ENCODE measurements around the gene CTNNBIP1.

Gene CTNNBIP1

GRCh38 chr1:9823943-9824701, 85.9 kb downstream of the CTNNBIP1 start, which contains the start of gene CLSTN1:
Gene CLSTN1, minus strand, starts transcription at chr1:9823965. Its CDS starts 232 bp downstream, at chr1:9823733.
- H3K9me3 ChIP-seq (ENCODE audit: insufficient read depth, low read depth, low read length), result no peaks in the 10 kb centered on the region
- H3K27me3 ChIP-seq (ENCODE audit: insufficient read depth, low read length), result peaks cover 40% of the 10 kb centered on the region
- peak within 1 kb of the TSS; percentile 76 for H3K9ac ChIP-seq (ENCODE audit: low read depth, low read length)
- no peaks in the 10 kb centered on the region for H3K36me3 ChIP-seq (ENCODE audit: insufficient read depth, low read depth, low read length)
- H3K4me3 ChIP-seq (ENCODE audit: low read length), result peak within 1 kb of the TSS; percentile 75
- H3K4me1 ChIP-seq (ENCODE audit: insufficient read depth, low read length), result peaks cover 3% of the 10 kb centered on the region; the same call in 1 of the 2 replicates
- H3K27ac ChIP-seq (ENCODE audit: low read length), result no peak within 1 kb of the TSS

- Histone ChIP-seq H3K27ac (ENCODE audit: low read length) (no peak overlapping the region), H3K4me1 (ENCODE audit: insufficient read depth, low read length) (peaks cover 3% of the 10 kb centered on the region; the same call in 1 of the 2 replicates), H3K4me3 (ENCODE audit: low read length) (peak overlapping the region; percentile 75; the same call in 1 of the 2 replicates), H3K9ac (ENCODE audit: low read depth, low read length) (peak overlapping the region; percentile 76; the same call in 1 of the 2 replicates), H3K27me3 (ENCODE audit: insufficient read depth, low read length) (peaks cover 40% of the 10 kb centered on the region), H3K36me3 (ENCODE audit: insufficient read depth, low read depth, low read length) (no peaks in the 10 kb centered on the region), H3K9me3 (ENCODE audit: insufficient read depth, low read depth, low read length) (no peaks in the 10 kb centered on the region)
Measured at GRCh38 chr1:9823693-9823942, 86.5 kb downstream of the CTNNBIP1 start.

GRCh38 chr1:9822897-9823692, 87.0 kb downstream of the CTNNBIP1 start:
- H3K27ac ChIP-seq (ENCODE audit: low read length), result no peak overlapping the region
- H3K27me3 ChIP-seq (ENCODE audit: insufficient read depth, low read length), result peaks cover 40% of the 10 kb centered on the region
- H3K4me1 ChIP-seq (ENCODE audit: insufficient read depth, low read length), result peaks cover 3% of the 10 kb centered on the region; the same call in 1 of the 2 replicates
- H3K9me3 ChIP-seq (ENCODE audit: insufficient read depth, low read depth, low read length), result no peaks in the 10 kb centered on the region
- peak overlapping the region; percentile 76 for H3K9ac ChIP-seq (ENCODE audit: low read depth, low read length)
- peak overlapping the region; percentile 75 for H3K4me3 ChIP-seq (ENCODE audit: low read length)
- no peaks in the 10 kb centered on the region for H3K36me3 ChIP-seq (ENCODE audit: insufficient read depth, low read depth, low read length)

- Histone ChIP-seq H3K4me1 (ENCODE audit: insufficient read depth, low read length) (peaks cover 3% of the 10 kb centered on the region; the same call in 1 of the 2 replicates), H3K27ac (ENCODE audit: low read length) (no peak overlapping the region), H3K9me3 (ENCODE audit: insufficient read depth, low read depth, low read length) (no peaks in the 10 kb centered on the region), H3K36me3 (ENCODE audit: insufficient read depth, low read depth, low read length) (no peaks in the 10 kb centered on the region), H3K27me3 (ENCODE audit: insufficient read depth, low read length) (peaks cover 40% of the 10 kb centered on the region), H3K4me3 (ENCODE audit: low read length) (peak overlapping the region; percentile 75), H3K9ac (ENCODE audit: low read depth, low read length) (peak overlapping the region; percentile 76)
Measured at GRCh38 chr1:9822490-9822889, 87.6 kb downstream of the CTNNBIP1 start.

GRCh38 chr1:9821710-9822109, 88.4 kb downstream of the CTNNBIP1 start:
- H3K9ac ChIP-seq (ENCODE audit: low read depth, low read length), result peak overlapping the region; percentile 76; the same call in 1 of the 2 replicates
- no peaks in the 10 kb centered on the region for H3K9me3 ChIP-seq (ENCODE audit: insufficient read depth, low read depth, low read length)
- H3K36me3 ChIP-seq (ENCODE audit: insufficient read depth, low read depth, low read length), result no peaks in the 10 kb centered on the region
- H3K27me3 ChIP-seq (ENCODE audit: insufficient read depth, low read length), result peaks cover 39% of the 10 kb centered on the region
- H3K4me3 ChIP-seq (ENCODE audit: low read length), result peak overlapping the region; percentile 75; the same call in 1 of the 2 replicates
- peaks cover 3% of the 10 kb centered on the region; the same call in 1 of the 2 replicates for H3K4me1 ChIP-seq (ENCODE audit: insufficient read depth, low read length)
- H3K27ac ChIP-seq (ENCODE audit: low read length), result no peak overlapping the region

- Histone ChIP-seq H3K27ac (ENCODE audit: low read length) (no peak overlapping the region), H3K9ac (ENCODE audit: low read depth, low read length) (no peak overlapping the region), H3K27me3 (ENCODE audit: insufficient read depth, low read length) (peaks cover 28% of the 10 kb centered on the region), H3K9me3 (ENCODE audit: insufficient read depth, low read depth, low read length) (no peaks in the 10 kb centered on the region), H3K36me3 (ENCODE audit: insufficient read depth, low read depth, low read length) (no peaks in the 10 kb centered on the region), H3K4me3 (ENCODE audit: low read length) (no peak overlapping the region), H3K4me1 (ENCODE audit: insufficient read depth, low read length) (peaks cover 3% of the 10 kb centered on the region; the same call in 1 of the 2 replicates)
Measured at GRCh38 chr1:9820521-9820920, 89.5 kb downstream of the CTNNBIP1 start.

- Histone ChIP-seq H3K9ac (ENCODE audit: low read depth, low read length) (no peak overlapping the region), H3K9me3 (ENCODE audit: insufficient read depth, low read depth, low read length) (no peaks in the 10 kb centered on the region), H3K4me1 (ENCODE audit: insufficient read depth, low read length) (peaks cover 3% of the 10 kb centered on the region; the same call in 1 of the 2 replicates), H3K36me3 (ENCODE audit: insufficient read depth, low read depth, low read length) (no peaks in the 10 kb centered on the region), H3K27me3 (ENCODE audit: insufficient read depth, low read length) (peaks cover 11% of the 10 kb centered on the region; the same call in 1 of the 2 replicates), H3K27ac (ENCODE audit: low read length) (no peak overlapping the region), H3K4me3 (ENCODE audit: low read length) (no peak overlapping the region)
Measured at GRCh38 chr1:9817734-9818133, 92.3 kb downstream of the CTNNBIP1 start.

- no peak overlapping the region for H3K9ac ChIP-seq (ENCODE audit: low read depth, low read length)
- H3K27me3 ChIP-seq (ENCODE audit: insufficient read depth, low read length), result no peaks in the 10 kb centered on the region
- H3K9me3 ChIP-seq (ENCODE audit: insufficient read depth, low read depth, low read length), result no peaks in the 10 kb centered on the region
- no peak overlapping the region for H3K4me3 ChIP-seq (ENCODE audit: low read length)
- peaks cover 3% of the 10 kb centered on the region; the same call in 1 of the 2 replicates for H3K4me1 ChIP-seq (ENCODE audit: insufficient read depth, low read length)
- no peak overlapping the region for H3K27ac ChIP-seq (ENCODE audit: low read length)
- H3K36me3 ChIP-seq (ENCODE audit: insufficient read depth, low read depth, low read length), result no peaks in the 10 kb centered on the region
Measured at GRCh38 chr1:9816199-9816598, 93.9 kb downstream of the CTNNBIP1 start.

- Histone ChIP-seq H3K27me3 (ENCODE audit: insufficient read depth, low read length) (no peaks in the 10 kb centered on the region), H3K9me3 (ENCODE audit: insufficient read depth, low read depth, low read length) (no peaks in the 10 kb centered on the region), H3K4me1 (ENCODE audit: insufficient read depth, low read length) (no peaks in the 10 kb centered on the region; the same call in 1 of the 2 replicates), H3K36me3 (ENCODE audit: insufficient read depth, low read depth, low read length) (no peaks in the 10 kb centered on the region), H3K9ac (ENCODE audit: low read depth, low read length) (no peak overlapping the region), H3K27ac (ENCODE audit: low read length) (no peak overlapping the region), H3K4me3 (ENCODE audit: low read length) (no peak overlapping the region)
Measured at GRCh38 chr1:9815150-9815549, 94.9 kb downstream of the CTNNBIP1 start.

GRCh38 chr1:9814619-9815018, 95.5 kb downstream of the CTNNBIP1 start:
- no peak overlapping the region for H3K9ac ChIP-seq (ENCODE audit: low read depth, low read length)
- H3K4me3 ChIP-seq (ENCODE audit: low read length), result no peak overlapping the region
- H3K27ac ChIP-seq (ENCODE audit: low read length), result no peak overlapping the region
- H3K4me1 ChIP-seq (ENCODE audit: insufficient read depth, low read length), result no peaks in the 10 kb centered on the region; the same call in 1 of the 2 replicates
- H3K9me3 ChIP-seq (ENCODE audit: insufficient read depth, low read depth, low read length), result no peaks in the 10 kb centered on the region
- no peaks in the 10 kb centered on the region for H3K36me3 ChIP-seq (ENCODE audit: insufficient read depth, low read depth, low read length)
- H3K27me3 ChIP-seq (ENCODE audit: insufficient read depth, low read length), result no peaks in the 10 kb centered on the region

- Histone ChIP-seq H3K9me3 (ENCODE audit: insufficient read depth, low read depth, low read length) (no peaks in the 10 kb centered on the region), H3K36me3 (ENCODE audit: insufficient read depth, low read depth, low read length) (peaks cover 3% of the 10 kb centered on the region; the same call in 1 of the 2 replicates), H3K27ac (ENCODE audit: low read length) (no peak overlapping the region), H3K27me3 (ENCODE audit: insufficient read depth, low read length) (no peaks in the 10 kb centered on the region), H3K4me1 (ENCODE audit: insufficient read depth, low read length) (no peaks in the 10 kb centered on the region), H3K9ac (ENCODE audit: low read depth, low read length) (no peak overlapping the region), H3K4me3 (ENCODE audit: low read length) (no peak overlapping the region)
Measured at GRCh38 chr1:9811239-9811966, 98.7 kb downstream of the CTNNBIP1 start.
